Mucosa of descending colon (tissue), 3 donors: Measurements from ENCODE around the gene HDGF. TPM values are rescaled to one million over a fixed set of nuclear protein-coding genes. Genes with fewer than 3 reads are reported as not detected.
A peak's percentile ranks its signal among the peaks of the same experiment; 100 is the strongest.

Experiments
- ATAC-seq: fragments of 200-7000 bp; cut with Tn5 transposase; one replicate; pipeline ENCODE4 v1.9.1; 2020; ENCODE audit warnings: mild to moderate bottlenecking, moderate library complexity
- DNase-seq, 3 donors: peaks; one replicate each; pipeline ENCODE4 v3.0.0-alpha.2; 2020
- H3K36me3 ChIP-seq: fragments of 200-600 bp; one replicate; pipeline ENCODE4 v1.8.0; 2021; ENCODE audit warnings: low read depth, mild to moderate bottlenecking
- H3K4me1 ChIP-seq: fragments of 200-600 bp; one replicate; pipeline ENCODE4 v1.8.0; 2021; ENCODE audit warnings: low read depth, mild to moderate bottlenecking
- H3K4me3 ChIP-seq: fragments of 200-600 bp; one replicate; pipeline ENCODE4 v1.8.0; 2021; ENCODE audit warnings: mild to moderate bottlenecking
- H3K9me3 ChIP-seq: fragments of 200-600 bp; one replicate; pipeline ENCODE4 v1.8.0; 2021; ENCODE audit warnings: mild to moderate bottlenecking
- CTCF ChIP-seq: fragments of 200-600 bp; IDR thresholded peaks from one replicate; pipeline ENCODE4 v1.8.0; 2022; ENCODE audit warnings: antibody characterized with exemption, mild to moderate bottlenecking
- intact Hi-C, 2 donors: fragments of 100-400 bp; cut with DNase I in 1 of 2; cut with micrococcal nuclease in 1 of 2; formaldehyde crosslinking; loops; one replicate each; pipeline versions ENCODE4 v1.11.0 to v1.11.1; 2022; cut with DNase I, micrococcal nuclease
- total RNA-seq, 3 donors: library from RNA; stranded (reverse); fragmentation: NEBNext Ultra II Directional in 2 of 3; extraction: Animal tissue kit (Norgen Biotek cat#: 25700) in 2 of 3; gene quantifications; one replicate each; pipeline versions ENCODE4 v1.2.1 to v1.2.4, GENCODE V29; 2021 to 2023
- donor health status: DM: no; HTN: no; CAD: no; lungs with moderate emphysema.
- donor health status: DM: no; HTN: no; CAD: no.
- donor health status: DM: no; HTN: yes; CAD: no.

Gene HDGF
- total RNA-seq, 3 donors from 2014 or later = 196 to 264 (median 221) TPM

GRCh38 chr1:156711011-156711817 lies 40.3 kb downstream of the HDGF start:
- H3K4me1 ChIP-seq = peaks cover 8% of the 10 kb centered on the region
- DNase-seq = no peak

GRCh38 chr1:156709757-156710489 lies 41.6 kb downstream of the HDGF start:
- H3K4me3 ChIP-seq = no peak overlapping the region
- ATAC-seq (peak; percentile 82), DNase-seq (peak; percentile 63 to 75 (median 71))
- H3K4me1 ChIP-seq = peaks cover 21% of the 10 kb centered on the region
- H3K36me3 ChIP-seq = no peaks in the 10 kb centered on the region
- no peak for TF ChIP-seq CTCF
- no peaks in the 10 kb centered on the region for H3K9me3 ChIP-seq
- intact Hi-C loops = no loop called here

More at GRCh38 chr1:156711011-156711817, 40.3 kb downstream of the HDGF start:
- intact Hi-C loops = no loop called here
- ATAC-seq = no peak
- no peak overlapping the region for H3K4me3 ChIP-seq
- H3K9me3 ChIP-seq = no peaks in the 10 kb centered on the region
- no peak for TF ChIP-seq CTCF
- no peaks in the 10 kb centered on the region for H3K36me3 ChIP-seq

GRCh38 chr1:156709031-156709430 lies 42.4 kb downstream of the HDGF start:
- intact Hi-C loops = no loop called here
- TF ChIP-seq CTCF = no peak
- Histone ChIP-seq H3K36me3 (no peaks in the 10 kb centered on the region), H3K4me3 (no peak overlapping the region), H3K9me3 (no peaks in the 10 kb centered on the region), H3K4me1 (peaks cover 26% of the 10 kb centered on the region)
- DNase-seq (no peak), ATAC-seq (no peak)

GRCh38 chr1:156708218-156708661 lies 43.2 kb downstream of the HDGF start:
- Histone ChIP-seq H3K9me3 (no peaks in the 10 kb centered on the region), H3K4me3 (no peak overlapping the region), H3K36me3 (no peaks in the 10 kb centered on the region), H3K4me1 (peaks cover 26% of the 10 kb centered on the region)
- no peak for TF ChIP-seq CTCF
- DNase-seq = no peak
- ATAC-seq = no peak
- intact Hi-C loops = no loop called here

GRCh38 chr1:156707417-156708217 lies 43.9 kb downstream of the HDGF start:
- no peak for TF ChIP-seq CTCF
- no peak for DNase-seq
- Histone ChIP-seq H3K4me1 (peaks cover 26% of the 10 kb centered on the region), H3K4me3 (no peak overlapping the region), H3K36me3 (no peaks in the 10 kb centered on the region), H3K9me3 (no peaks in the 10 kb centered on the region)
- intact Hi-C loops = no loop called here
- no peak for ATAC-seq
